Right hindlimb (tissue), 1 donor: ENCODE data around the gene RBM17.
"Not testable (repeated sequence)": the region's sequence is repeated elsewhere in the genome, so short reads cannot be mapped to it uniquely, and the experiment has no call there.

Experiments used
- DNase-seq: peaks from one replicate; pipeline ENCODE4 v3.0.0-alpha.2; 2018

Gene RBM17

DNA sequence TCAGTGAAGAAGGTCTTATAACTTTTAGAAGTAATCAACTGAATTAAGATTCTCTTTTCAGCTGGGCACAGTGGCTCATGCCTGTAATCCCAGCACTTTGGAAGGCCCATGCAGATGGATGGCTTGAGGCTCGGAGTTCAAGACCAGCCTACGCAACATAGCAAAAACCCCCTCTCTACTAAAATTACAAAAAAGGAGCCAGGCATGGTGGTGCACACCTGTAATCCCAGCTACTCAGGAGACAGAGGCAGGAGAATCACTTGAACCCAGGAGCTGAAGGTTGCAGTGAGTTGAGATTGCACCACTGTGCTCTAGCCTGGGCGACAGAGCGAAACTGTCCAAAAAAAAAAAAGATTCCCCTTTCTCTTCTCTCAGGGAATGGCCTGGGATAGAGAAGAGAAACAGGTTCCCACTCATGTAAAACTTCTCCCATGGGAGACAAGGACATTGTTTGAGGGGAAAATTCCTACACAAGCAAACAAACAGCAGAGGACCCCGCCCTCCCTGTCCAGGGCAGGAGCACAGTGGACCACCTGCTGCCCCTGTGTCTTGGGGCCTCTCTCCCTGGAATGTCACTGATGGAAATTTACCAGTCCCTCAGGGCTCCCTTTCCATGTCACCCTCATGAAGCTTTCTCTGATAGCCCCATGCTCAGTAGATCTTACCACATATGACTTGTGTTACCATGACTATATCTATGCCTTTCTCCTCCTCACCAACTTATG lies 32.3 kb upstream of the RBM17 start:
- DNase-seq = no peak

DNA sequence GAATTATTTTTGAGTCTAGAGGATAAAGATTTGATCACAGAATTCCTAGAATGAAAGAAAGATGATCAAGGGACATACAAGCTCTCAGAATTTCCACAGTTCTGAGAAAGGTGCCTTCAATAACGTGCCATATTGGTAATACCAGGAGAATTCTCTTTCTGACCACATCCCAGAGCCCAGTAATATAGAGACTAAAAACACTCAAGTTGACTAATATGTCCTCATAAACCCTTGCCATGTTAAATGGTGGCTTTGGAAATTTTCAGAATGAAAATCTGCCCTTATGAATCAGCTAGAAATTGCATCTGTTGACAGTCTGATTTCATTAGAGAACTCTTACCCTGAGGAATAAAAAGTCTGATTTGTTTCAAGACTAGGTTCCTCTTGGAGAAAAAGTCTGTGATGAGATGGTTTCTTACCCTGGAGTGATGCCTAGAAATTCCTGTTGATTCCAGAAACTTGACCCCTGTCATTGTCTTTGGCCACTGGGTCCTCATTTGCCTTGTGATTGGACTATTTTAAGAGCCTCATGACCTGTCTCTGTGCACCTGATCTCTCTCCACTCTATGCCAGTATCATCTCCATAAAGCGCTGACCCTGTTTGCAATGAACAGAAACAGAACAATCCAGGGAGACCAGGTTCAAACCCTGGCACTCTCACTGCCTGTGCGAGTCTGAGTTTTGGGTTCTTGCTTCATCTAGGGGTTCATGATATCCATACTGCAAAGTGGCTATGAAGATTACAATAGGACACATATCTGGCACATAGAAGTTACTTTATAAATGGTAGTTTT lies 30.0 kb upstream of the RBM17 start:
- DNase-seq = no peak

DNA sequence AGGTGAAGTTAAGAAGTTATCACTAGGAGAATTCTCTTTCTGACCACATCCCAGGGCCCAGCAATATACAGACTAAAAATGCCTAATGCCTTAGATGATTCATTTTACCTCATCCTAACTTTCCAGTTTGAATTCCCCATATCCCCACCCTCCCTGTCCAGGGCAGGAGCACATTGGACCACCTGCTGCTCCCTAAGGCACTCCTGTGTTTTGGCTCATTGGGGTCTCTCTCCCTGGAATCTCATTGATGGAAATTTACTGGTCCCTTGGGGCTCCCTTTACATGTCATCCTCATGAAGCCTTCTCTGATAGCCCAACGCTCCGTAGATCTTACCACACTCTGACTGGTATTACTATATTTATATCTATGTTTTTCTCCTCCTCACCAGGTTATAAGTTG lies 29.3 kb upstream of the RBM17 start:
- no peak for DNase-seq

DNA sequence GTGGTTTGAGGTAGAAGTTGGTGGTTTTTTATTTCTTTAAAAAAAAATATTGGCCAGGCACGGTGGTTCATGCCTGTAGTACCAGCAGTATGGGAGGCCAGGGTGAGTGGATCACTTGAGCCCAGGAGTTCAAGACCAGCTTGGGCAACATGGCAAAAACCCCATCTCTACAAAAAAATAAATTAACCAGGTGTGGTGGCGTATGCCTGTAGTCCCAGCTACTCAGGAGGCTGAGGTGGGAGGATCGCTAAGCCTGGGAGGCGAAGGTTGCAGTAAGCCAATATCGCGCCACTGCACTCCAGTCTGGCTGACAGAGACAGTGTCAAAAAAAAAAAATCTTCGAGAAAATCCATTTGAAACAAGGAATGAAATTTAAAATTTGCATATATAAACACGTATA lies 27.8 kb upstream of the RBM17 start:
- DNase-seq = no peak

DNA sequence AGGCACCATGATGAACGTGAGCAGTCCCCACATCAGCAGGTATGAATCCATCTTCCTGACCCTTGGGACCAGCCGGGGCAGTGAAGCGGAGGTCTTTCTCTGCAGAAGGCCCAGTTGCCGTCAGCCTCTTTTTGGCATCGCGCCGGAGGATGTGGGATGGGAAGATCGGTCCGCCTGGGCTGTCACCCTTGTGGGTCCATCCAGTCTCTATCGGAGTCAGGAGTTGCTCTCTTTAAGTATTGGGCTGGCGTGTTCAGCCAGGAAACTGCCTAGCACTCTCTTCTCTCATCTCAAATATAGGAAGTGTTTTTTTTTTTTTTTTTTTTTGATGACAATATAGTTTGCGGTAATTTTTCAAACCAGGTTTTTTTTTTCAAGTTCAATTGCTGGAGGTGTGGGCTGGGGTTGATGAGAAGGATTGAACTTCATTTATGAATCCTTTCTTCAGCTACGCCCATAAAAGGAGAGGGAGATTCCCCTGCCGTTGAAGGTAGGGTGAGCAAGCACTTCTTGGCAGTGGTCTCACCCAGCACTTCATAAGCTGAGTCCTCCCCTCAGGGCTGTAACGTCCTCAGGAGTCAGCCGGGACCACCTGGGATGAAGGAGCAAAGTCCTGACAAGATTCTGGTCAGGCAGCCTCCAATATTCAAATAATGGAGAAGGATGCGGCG lies 26.6 kb upstream of the RBM17 start, which contains the start of gene IL2RA:
Gene IL2RA (minus strand): TSS at position 267 of the 671 bp plus-strand sequence. CDS start 216 bp downstream, at position 51.
- no peak for DNase-seq

DNA sequence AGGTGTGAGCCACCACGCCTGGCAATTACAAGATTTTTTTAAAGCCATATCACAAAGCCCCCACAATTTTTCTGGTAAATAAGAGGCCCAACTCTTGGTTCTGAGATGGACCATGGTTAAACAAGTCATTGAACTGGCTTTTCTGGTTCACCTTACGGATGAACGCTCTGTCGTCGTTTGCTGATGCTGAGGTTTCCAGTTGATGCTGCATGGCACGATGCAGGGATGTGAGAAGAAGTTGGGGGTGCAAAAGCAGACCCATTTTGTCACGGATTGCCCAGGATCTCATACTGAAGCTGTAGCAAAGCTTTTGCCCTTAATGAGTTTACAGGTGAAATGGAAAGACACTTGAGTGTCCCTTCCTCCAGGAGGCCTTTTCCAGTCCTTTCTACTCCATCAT lies 24.7 kb upstream of the RBM17 start:
- DNase-seq = no peak

DNA sequence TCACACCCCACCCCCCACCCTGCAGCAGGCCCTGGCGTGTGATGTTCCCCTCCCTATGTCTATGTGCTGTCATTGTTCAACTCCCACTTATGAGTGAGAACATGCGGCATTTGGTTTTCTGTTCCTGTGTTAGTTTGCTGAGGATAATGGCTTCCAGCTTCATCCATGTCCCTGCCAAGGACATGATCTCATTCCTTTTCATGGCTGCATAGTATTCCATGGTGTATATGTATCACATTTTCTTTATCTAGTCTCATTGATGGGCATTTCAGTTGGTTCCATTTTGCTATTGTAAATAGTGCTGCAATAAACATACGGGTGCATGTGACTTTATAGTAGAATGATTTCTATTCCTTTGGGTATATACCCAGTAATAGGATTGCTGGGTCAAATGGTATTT lies 24.1 kb upstream of the RBM17 start:
- not testable (repeated sequence) for DNase-seq

DNA sequence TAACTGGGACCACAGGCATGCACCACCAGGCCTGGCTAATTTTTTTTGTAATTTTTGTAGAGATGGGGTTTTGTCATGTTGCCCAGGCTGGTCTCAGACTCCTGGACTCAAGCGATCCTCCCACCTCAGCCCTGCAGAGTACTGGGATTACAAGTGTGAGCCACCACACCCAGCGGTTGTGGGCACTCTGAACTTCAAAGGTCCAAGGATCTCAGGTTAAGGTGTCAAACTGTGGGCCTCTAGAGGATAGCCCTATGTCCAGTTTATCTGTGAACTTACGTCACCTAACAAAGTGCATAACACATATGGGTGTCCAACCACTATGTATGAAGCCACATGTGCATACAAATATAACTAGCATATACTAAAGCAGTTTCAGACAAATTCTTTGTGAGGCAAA lies 23.4 kb upstream of the RBM17 start:
- no peak for DNase-seq

DNA sequence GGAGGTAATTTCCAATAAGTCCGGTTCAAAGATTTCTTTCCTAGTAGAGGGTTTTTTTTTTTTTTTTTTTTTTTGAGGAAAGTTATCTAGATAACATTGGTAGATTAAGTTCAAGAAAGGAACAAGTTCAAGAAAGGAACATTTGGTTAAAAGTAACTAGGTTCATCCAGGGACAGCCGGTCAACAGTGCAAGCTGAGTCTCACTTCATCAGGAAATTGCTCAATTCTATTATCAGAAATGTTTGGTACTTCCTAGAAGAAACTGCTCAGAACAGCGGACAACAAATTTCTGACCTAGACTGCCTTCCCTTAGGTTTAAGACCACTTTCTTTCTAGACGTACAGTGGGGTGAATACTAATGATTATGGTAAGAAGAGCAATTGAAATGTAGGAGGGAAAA lies 23.0 kb upstream of the RBM17 start:
- no peak for DNase-seq

DNA sequence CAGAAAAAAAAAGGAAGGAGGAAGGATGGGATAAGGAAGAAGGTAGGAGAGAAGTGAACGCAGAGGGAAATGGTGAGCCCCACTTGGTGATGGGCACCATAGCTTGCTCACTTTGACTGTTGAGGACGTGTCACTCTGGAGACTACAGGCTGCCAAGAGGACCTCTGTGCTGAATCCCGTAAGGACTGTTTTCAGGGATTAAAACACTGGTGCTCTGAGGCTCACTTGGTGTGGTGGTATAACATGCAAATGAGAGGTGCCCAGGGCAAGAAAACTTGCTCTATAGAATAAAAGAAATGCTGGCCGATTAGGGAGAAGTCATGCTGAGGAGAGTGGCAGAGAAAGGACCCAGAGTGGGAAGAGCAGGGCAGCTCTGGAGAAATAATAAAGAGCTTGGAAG lies 21.4 kb upstream of the RBM17 start:
- no peak for DNase-seq

DNA sequence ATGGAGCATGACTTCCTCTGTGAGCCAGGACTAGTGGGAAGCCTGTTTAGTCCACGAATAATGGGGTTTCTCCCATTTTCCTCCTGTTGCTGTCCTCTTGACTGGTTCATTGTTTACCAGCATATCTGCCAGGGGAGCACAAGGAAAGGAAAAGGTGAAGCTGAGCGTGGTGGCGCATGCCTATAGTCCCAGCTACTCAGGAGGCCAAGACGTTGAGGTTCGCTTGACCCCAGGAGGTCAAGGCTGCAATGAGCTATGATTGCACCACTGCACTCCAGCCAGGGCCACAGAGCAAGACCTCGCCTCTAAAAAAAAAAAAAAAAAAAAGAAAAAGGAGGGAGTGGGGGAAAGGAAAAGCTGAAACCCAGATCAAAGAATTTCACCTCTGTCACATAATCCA lies 20.8 kb upstream of the RBM17 start:
- DNase-seq = no peak

DNA sequence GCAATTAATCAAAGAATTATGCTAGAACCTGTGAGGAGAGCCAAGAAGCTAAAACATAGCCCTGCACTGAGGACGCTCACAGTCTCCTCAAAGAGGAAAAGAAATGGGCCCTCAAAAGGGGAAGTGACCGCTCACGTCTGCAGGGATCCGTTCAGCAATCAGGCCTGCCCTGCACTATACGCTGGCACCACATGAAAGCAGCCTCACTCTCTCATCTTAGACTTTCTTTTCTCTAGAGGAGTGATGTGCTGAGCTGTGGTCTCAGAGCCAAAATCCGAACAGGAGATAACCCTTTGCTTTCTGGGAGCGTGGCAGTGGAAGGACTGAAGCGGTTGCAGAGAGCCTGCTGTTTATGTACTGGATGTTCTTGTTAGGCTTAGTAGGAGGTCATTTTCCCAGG lies 20.4 kb upstream of the RBM17 start:
- no peak for DNase-seq

DNA sequence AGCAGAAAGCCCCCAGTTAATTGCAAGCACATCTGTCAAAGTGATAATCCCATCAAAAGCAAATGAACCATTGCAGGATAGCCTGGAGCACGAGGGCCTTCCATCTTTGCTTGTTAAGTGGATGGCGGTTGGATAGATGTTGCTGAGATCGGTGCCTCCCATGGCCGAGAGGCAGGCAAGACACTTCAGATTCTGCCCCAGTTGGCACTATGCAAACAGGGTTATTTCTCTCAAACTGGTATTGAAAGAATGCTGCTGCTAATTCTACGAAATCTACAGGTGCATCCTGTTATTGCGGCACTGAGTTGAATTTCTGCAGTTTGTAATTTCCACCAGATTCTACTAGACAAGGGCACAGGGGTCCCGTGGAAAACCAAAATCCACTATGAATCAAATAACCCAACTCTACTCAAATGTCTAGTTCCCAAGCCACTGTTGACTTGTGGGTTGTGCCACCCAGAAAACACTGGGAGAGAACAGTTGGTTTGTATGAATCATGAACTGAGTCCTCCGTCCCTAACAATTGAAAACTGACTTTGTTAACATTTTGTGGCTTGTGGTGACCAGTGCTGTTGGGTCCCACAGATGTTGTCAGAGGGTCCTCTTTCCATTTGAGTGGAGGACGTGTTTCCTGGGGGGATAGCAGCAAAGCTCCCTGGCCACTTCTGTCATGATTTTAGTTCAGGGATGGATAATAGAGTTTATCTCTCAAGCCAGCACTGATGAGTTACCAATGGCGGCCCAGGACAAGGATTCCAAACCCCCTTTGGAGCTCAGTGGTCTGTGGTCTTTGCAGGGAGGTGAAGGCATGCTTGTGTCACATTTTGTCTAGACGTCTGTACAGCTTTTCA lies 19.5 kb upstream of the RBM17 start:
- DNase-seq = no peak

DNA sequence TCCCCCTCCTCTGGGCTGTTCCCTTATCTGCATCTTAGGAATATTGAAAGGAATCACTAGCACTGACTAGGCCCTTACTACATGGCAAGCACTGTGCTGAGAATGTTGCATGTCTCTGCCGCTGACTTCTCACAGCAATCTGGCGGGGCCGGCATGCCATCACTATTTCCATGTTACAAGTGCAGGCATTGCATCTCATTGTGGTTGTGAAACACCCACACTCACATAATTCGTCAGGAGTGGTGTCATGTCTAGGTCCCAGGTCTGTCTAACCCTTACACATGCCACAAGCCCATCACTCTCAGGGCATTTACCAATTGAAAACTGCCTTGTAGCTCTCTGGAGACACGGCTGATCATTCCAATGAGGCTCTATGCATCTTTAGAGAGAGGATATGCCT lies 18.2 kb upstream of the RBM17 start:
- no peak for DNase-seq

DNA sequence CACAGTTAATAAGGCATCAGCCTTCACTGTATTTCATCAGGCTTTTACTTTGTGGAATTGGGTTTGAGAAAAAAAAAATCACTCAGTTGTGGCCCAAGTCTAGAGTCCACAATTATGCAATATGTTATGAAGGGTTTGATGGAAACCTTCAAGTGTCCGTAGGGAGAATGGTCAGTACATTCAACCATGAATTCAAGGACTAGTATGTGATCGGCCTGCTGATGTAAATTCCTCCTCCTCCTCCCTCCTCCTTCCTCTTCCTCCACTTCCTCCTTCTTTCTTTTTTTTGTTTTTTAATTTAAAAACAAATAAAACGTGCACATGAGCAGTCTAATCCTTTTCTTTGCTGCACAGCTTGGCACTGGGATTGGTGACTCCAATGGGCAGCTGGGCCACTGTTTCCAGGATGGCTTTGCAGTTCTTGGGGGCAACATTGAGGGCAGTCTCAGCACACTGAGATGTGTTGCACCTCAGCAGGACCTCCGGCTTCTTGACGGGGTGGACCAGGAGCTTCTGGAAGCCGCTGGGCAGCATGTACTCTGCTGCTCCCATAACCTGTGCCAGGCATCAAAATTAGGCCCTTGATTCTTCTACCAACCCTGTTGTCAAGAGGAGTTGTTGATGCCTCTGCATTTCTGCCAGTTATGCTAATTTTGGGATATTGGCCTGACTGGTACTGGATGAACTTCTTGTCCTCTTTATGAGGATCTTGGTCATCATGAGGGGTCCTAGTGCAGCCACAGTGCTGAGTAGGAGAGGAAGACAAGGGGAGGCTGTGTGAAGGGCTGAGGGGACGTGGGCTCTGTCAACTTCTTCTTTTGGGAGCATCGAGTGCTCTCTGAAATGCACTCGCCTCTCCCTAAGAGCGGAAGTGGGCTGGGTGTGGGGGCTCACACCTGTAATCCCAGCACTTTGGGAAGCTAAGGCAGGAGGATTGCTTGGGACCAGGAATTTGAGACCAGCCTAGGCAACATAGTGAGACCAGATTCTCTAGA lies 17.4 kb upstream of the RBM17 start:
- DNase-seq = no peak

DNA sequence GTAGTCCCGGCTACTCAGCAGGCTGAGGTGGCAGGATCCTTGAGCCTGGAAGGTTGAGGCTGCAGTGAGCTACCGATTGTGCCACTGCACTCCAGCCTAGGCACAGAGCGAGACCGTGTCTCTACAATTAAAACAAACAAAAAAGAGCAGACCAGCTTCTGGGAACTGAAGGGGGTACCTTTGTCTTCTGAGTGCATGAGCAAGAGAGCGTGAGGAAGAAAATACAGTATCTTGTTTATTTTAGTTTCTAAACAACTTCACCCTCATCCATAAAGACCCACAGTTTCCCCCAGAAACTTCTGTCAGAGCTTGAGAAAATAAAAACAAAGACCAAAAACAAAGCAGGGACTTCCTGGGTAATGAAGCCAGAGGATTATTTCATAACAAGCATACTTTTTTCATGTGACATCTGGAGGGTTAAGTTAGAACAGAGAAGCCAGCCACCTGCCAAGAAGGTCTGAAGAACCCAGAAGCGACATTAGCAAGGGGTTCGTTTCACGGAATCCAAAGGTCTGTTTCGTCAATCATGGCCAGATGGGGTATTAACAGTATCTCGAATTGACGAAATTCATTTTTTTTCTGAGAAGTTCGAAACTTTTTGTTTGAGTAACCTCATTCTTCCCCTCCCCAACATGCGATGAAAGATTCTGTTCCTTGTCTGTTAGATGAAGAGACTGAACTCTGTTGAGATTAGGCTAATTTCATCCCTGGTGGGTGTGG lies 16.5 kb upstream of the RBM17 start:
- DNase-seq = no peak

DNA sequence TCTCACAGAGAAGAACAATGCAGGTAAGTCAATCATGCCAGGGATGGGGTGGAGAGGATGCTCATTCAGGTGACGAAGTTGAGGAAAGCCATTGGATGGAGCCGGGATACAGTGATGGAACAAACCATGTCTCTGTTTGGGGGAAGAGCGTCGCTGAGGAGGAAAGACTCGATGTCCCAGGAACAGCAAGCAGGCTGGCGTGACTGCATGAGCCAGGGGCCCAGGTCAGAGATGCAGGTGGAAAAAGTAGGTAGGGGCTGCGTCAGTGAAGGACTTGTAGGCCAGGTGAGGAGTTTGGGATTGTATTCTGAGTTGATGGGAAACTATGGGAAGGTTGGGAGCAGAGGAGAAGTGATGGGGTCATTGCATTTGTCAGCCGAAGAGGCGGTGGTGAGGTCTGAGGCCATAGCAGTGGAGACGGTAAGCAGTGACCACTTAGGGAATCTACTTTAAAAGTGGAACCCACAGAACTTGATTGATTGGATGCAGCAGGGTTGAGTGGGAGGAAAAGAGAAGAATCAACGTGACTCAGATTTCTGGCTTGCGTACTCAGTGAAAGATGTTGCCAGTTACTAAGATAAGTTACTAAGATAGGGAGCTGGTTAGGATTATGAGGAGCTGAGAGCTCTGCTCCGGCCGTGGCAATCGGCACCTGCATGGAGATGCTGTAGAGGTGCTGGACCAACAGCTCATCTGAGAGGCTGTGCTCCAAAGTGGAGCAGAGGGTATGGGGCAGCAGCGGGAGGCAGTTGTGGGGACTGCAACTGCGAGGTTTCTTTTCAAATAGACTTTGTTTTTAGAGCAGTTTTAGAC lies 14.1 kb upstream of the RBM17 start:
- DNase-seq = no peak

DNA sequence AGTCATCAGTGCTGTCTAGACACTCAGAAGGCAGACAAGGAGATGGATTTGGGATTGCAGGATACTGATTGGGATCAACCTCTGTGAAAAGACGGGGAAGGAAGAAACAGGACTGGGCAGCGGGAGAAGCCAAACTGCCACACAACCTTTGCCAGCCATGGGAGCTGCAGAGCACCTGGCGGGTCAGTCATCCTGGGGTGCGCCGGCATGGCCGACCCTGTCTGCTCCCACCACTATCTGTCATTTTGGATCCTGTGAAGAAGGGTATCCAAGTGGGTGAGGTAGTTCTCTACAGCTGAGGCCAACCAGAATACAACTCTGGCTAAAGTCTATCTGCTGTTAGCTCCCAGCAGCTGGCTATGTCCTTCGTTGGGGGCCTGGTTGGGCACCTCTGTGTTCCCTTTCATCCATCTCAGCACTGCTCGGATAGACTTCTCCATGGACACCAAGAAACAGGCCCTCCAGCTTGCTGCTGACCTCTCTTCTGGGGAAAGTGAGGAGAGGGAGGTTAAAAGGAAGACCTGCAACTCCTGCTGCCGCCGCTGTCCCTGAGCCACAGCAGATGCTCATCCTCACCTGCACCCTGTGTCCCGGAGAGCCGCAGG lies 11.7 kb upstream of the RBM17 start:
- DNase-seq = no peak

DNA sequence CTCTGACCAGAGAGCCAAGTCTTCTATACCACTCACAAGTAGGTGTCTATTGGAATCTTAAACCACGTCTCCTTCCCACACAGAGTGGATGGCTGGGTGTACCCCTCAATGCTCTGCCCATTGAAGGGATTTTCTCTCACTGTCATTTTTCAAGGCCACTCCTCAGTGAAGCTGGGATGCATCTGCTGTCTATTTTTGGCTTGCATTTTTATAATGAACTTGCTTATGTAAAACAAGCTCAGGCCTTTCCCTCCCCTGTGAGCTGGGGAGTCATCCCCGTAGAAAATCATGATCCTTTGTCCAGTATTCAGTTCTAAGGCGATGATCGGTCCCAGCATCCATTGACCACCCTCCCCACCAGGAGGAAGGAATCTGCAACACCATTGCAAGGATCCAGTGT lies 9.8 kb upstream of the RBM17 start:
- DNase-seq = no peak
